Daoy (cell line): ENCODE results near the gene GLRX3. TPM values are rescaled to one million over a fixed set of nuclear protein-coding genes. Genes with fewer than 3 reads are reported as not detected.
A peak's percentile ranks its signal among the peaks of the same experiment; 100 is the strongest.
"Not testable (repeated sequence)": the region's sequence is repeated elsewhere in the genome, so short reads cannot be mapped to it uniquely, and the experiment has no call there.

Source experiments
- DNase-seq: peaks from one replicate; pipeline ENCODE4 v3.0.0-alpha.2; 2015; ENCODE audit warnings: low read depth
- total RNA-seq: library from RNA; depleted of rRNA; stranded (reverse); fragments of >200 nt; shearing (Covaris generic); gene quantifications from 2 replicates; pipeline ENCODE4 v1.2.3, GENCODE V29; 2014

GLRX3 gene
- total RNA-seq, 1 experiment from 2014 or later = 193 TPM

GRCh38 chr10:130189608-130190054 is 53.4 kb downstream of the GLRX3 start:
- DNase-seq = no peak

- peak; percentile 83 for DNase-seq
These were observed 54.0 kb downstream of the GLRX3 start for GRCh38 chr10:130190055-130190736.

- no peak for DNase-seq
These were observed 54.5 kb downstream of the GLRX3 start for GRCh38 chr10:130190737-130191115.

- DNase-seq = no peak
These were observed 55.2 kb downstream of the GLRX3 start for GRCh38 chr10:130191380-130191779.

- no peak for DNase-seq
These were observed 56.2 kb downstream of the GLRX3 start for GRCh38 chr10:130192276-130192848.

GRCh38 chr10:130193033-130193432 is 56.8 kb downstream of the GLRX3 start:
- no peak for DNase-seq

- DNase-seq = no peak
These were observed 57.5 kb downstream of the GLRX3 start for GRCh38 chr10:130193493-130194193.

- DNase-seq = no peak
These were observed 58.2 kb downstream of the GLRX3 start for GRCh38 chr10:130194194-130194990.

GRCh38 chr10:130194991-130195645 is 58.9 kb downstream of the GLRX3 start:
- no peak for DNase-seq

- DNase-seq = no peak
These were observed 59.6 kb downstream of the GLRX3 start for GRCh38 chr10:130195746-130196294.

- no peak for DNase-seq
These were observed 60.6 kb downstream of the GLRX3 start for GRCh38 chr10:130196511-130197487.

- no peak for DNase-seq
These were observed 62.5 kb downstream of the GLRX3 start for GRCh38 chr10:130198651-130199050.

- no peak for DNase-seq
These were observed 64.2 kb downstream of the GLRX3 start for GRCh38 chr10:130200179-130201042.

- DNase-seq = no peak
These were observed 64.8 kb downstream of the GLRX3 start for GRCh38 chr10:130201043-130201380.

- DNase-seq = not testable (repeated sequence)
These were observed 66.0 kb downstream of the GLRX3 start for GRCh38 chr10:130202150-130202549.

- DNase-seq = no peak
These were observed 66.9 kb downstream of the GLRX3 start for GRCh38 chr10:130202984-130203621.

GRCh38 chr10:130203626-130204025 is 67.4 kb downstream of the GLRX3 start:
- no peak for DNase-seq

GRCh38 chr10:130206216-130206737 is 70.1 kb downstream of the GLRX3 start:
- DNase-seq = peak; percentile 15
